ENCODE measurements around the gene ZNF138.

The ZNF138 gene

GRCh38 chr7:64876792-64877713, 82.8 kb downstream of the ZNF138 start:
- DNase-seq, result peak; percentile 70 to 76

GRCh38 chr7:64877714-64878610, 83.7 kb downstream of the ZNF138 start:
- peak in 1 of 2 donors; percentile 22 for DNase-seq

DNA sequence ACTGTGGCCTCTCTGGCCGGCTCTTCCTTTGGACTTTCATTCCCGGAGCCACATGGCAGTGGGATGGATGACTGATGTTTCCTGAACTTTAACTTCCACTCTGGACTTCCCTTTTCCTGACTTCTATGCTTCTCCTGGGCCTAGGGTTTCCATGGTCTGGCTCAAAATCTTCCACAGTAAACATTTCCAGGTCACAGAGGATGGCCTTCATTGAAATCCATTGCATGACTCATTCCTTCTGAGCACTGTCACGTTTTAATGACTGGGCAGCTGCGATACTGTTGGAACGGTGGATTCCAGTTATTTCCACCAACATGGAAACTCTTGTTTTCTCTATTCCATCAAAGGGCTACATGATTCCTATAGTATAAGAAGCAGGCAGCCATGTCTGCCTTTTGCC, 84.5 kb downstream of the ZNF138 start:
- no peak for DNase-seq

GRCh38 chr7:64879086-64879730, 85.0 kb downstream of the ZNF138 start:
- DNase-seq, result no peak

GRCh38 chr7:64879800-64880199, 85.6 kb downstream of the ZNF138 start:
- DNase-seq, result no peak

DNA sequence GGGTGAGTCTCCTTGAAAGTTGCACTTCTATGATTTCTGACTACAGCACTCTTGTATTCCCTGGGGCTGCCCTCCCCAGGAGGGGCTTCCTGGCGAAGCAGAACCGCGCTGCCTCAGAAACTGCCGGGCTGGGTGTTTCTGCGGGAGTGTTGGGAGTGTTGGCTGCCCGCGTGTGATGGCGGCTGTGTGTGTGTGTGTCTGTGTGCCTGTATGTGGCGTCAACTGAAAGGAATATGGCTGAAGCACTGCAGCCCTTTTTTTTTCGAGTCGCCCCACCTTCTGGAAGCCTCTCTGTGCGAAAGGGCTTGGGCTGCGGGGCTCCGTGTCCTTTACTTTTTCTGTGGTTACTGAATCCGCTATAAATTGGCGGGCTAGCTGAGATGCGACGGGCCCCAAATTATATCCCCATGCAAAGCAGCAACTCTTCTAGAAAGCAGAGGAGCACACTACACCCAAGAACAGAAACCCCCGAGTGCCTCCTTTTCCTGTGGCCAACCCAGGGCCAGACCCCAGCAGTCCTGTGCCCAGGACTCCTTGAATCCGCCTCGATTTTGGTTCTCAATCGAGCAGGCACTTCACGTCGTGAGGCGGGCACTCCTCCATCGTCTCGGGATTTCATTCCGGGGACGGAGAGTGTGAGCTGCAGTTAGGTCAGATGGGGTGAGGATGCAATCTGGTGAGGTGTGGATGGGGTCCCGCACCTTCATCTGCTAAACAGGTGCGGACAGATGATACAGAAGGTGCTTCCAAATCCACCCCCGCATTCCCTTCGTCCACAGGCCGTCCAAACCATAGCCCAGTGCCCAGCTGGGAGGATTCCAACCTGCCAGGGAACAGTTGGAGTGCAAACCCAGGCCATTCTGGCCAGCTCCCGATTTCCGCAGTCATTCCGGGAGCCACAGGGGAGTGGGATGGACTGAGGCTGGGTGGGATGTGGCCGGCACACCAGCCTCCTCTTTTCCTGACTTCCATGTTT, 86.4 kb downstream of the ZNF138 start:
- DNase-seq, result no peak

DNA sequence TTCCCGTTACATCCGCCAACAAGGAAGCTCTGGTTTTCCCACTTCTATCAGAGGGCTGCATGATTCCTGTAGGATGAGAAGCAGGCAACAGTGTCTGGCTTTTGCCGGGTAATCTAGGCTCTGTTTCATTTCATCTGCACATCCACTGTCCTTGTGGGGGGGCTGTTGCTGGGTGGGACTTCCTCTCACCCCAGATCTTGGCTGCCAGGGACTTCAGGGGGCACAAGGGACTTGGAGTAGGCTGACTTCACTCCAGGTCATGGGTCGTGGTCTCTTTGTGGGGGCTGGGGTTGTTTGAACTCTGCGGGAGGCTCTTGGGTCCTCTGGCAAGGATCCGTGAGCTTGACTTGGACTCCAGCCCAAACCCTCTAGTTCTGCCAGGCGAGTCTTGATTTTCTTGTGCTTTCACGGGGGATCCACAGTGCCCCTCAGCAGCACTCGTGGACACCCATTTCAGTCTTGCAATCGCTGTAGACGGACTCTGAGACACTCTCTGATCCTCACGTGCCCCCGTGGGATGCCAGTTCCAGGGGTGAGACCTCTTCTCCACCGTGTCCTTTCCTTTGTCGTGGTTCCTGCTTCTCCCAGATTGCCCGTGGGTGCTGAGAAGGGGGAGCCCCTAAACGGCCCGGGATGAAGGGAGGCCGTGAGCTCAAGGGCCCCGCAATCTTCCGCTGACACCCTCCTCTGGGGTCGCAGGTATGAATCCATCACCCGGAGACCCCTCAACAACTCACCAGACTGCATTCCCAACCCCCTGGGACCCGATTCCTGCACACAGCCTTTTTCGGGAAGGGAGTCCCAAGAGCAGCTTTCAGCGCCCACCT, 87.4 kb downstream of the ZNF138 start:
- no peak for DNase-seq

DNA sequence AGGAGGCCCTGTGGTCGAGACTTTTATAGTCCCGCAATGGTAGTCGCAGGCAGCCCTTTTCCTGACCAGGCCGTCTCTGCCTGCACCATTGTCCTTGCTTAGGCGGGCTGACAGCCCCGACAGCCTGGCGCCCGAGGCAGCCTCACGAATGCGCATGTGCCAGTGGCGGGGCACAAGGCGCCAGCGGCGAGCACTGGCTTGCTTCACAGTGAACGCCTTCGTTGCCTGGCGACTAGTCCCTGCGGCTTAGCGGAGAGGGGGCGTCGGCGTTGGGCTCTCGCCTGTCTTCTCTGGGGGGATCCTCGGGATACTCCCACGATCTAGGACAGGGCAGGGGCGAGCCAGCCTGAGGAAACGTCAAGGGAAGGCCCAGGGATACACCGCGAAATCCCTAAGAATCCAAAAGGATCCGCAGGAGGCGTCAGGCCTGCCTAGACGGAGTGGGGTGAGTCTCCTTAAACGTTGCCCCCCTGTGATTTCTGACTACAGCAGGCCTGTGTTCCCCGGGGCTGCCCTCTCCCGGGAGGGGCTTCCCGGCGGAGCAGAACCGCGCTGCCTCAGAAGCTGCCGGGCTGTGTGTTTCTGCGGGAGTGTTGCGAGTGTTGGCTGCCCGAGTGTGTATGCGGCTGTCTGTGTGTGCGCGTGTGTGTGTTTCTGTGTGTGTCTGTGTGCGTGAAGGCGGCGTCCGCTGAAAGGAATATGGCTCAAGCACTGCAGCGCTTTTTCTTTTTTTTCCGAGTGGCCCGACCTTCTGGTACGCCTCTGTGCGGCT, 88.3 kb downstream of the ZNF138 start:
- no peak for DNase-seq
